Bronchial epithelial cell (primary cell): Measurements from ENCODE around the gene LIPE. TPM values are rescaled to one million over a fixed set of nuclear protein-coding genes. Genes with fewer than 3 reads are reported as not detected.

Experiments
- DNase-seq: peaks from one replicate; pipeline ENCODE4 v3.0.0-alpha.2; 2010; ENCODE audit warnings: low read depth
- FAIRE-seq: peaks from 2 replicates; lab custom pipeline; 2011; peaks lifted over from hg19 to GRCh38; lab: Jason Lieb, UNC
- H3K27me3 ChIP-seq: 2 replicates; pipeline ENCODE4 v1.5.1; 2011; ENCODE audit warnings: low read length; ENCODE audit not compliant: control insufficient read depth, insufficient read depth
- H3K36me3 ChIP-seq: 2 replicates; pipeline ENCODE4 v1.5.1; 2011; ENCODE audit warnings: low read length; ENCODE audit not compliant: control insufficient read depth, insufficient read depth
- H3K4me3 ChIP-seq: 2 replicates; pipeline ENCODE4 v1.5.1; 2011; ENCODE audit warnings: mild to moderate bottlenecking, low read depth, low read length, control low read depth
- CTCF ChIP-seq: IDR thresholded peaks from 2 replicates; pipeline ENCODE4 v1.5.1; 2011; ENCODE audit warnings: mild to moderate bottlenecking, moderate library complexity, low read length, control low read depth, inconsistent platforms; ENCODE audit not compliant: insufficient read depth, severe bottlenecking
- total RNA-seq: library from RNA; depleted of rRNA; stranded (reverse); fragments of >200 nt; gene quantifications from 2 replicates; pipeline ENCODE4 v1.2.1, GENCODE V29; 2014

Gene LIPE
- total RNA-seq, 1 donor from 2014 or later: 7.6 TPM

- TF ChIP-seq CTCF: no peak
- DNase-seq: no peak
- H3K27me3 ChIP-seq: no peaks in the 10 kb centered on the region
- no peak overlapping the region for H3K4me3 ChIP-seq
- FAIRE-seq: no peak
- peaks cover 1% of the 10 kb centered on the region for H3K36me3 ChIP-seq
These were observed 73.7 kb downstream of the LIPE start for GRCh38 chr19:42353341-42354015.

- TF ChIP-seq CTCF: no peak
- Histone ChIP-seq H3K4me3 (no peak overlapping the region), H3K36me3 (peaks cover 1% of the 10 kb centered on the region), H3K27me3 (no peaks in the 10 kb centered on the region)
- FAIRE-seq (no peak), DNase-seq (no peak)
These were observed 74.6 kb downstream of the LIPE start for GRCh38 chr19:42352301-42353259.

Other genes starting within 250 kb of the LIPE start
- gene DEDD2, start 209.7 kb downstream of the LIPE start, total RNA-seq: 27.1 and 28.7 TPM in 2 replicates
- gene ZNF526, start 207.1 kb downstream of the LIPE start, total RNA-seq: 7.8 and 11.1 TPM in 2 replicates
- gene GSK3A, start 184.8 kb downstream of the LIPE start, total RNA-seq: 11.6 and 12.4 TPM in 2 replicates
- 10.8 and 11.6 TPM in 2 replicates for gene ERF, start 172.3 kb downstream of the LIPE start, total RNA-seq
- 7.1 and 9.3 TPM in 2 replicates for gene CIC, start 158.1 kb downstream of the LIPE start, total RNA-seq
- not detected in 2 replicates for gene PRR19, start 125.3 kb downstream of the LIPE start, total RNA-seq
- gene PAFAH1B3, start 124.8 kb downstream of the LIPE start, total RNA-seq: 29.4 and 36.9 TPM in 2 replicates
- gene TMEM145, start 114.1 kb downstream of the LIPE start, total RNA-seq: 0.26 TPM in 1 of 2 replicates, not detected in the other
- 7.1 and 14.0 TPM in 2 replicates for gene MEGF8, start 101.8 kb downstream of the LIPE start, total RNA-seq
- 1.7 TPM in 1 of 2 replicates, not detected in the other for gene CNFN, start 37.1 kb downstream of the LIPE start, total RNA-seq
- gene CXCL17, start 15.6 kb upstream of the LIPE start, total RNA-seq: 1.1 and 5.8 TPM in 2 replicates
- 1.6 and 1.7 TPM in 2 replicates for gene CEACAM1, start 101.1 kb upstream of the LIPE start, total RNA-seq
- not detected in 2 replicates for gene CEACAM8, start 167.5 kb upstream of the LIPE start, total RNA-seq